AG10803 (cell line): ENCODE results near the gene GNGT2.

Experiments
- DNase-seq: peaks from one replicate; pipeline ENCODE4 v3.0.0; 2010; ENCODE audit warnings: low read depth
- H3K4me3 ChIP-seq: 2 replicates; pipeline ENCODE4 v1.5.1; 2011; ENCODE audit warnings: mild to moderate bottlenecking, low read length, control low read depth
- TF ChIP-seq, protein P1 (sequence below): conservative IDR thresholded peaks from 2 replicates; pipeline ENCODE4 v1.5.1; 2011; ENCODE audit warnings: mild to moderate bottlenecking, low read length, control low read depth, inconsistent platforms

The GNGT2 gene

DNA sequence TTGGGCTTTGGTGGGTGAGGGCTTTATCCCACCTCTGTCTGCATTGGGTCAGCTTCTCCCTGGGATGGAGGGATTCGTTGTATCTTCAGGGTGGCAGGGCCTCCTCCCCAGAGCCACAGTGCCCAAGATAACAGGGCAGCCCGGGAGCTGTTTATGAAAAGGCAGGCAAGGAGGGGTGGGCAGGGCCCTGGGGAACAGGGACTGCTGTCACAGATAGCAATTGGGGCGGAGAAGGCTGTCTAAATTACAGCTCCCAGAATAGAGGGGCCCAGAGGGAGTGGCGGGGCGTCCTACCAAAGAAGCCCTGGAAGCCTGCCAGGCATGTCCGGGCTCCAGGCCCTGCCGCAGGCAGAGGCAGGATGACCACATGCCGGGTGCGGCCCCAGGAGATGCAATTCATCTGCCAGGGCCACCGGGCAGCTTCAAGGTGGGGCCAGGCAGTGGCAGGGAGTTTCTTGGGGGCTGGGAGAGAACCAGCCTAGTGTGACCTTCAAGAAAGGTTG lies 39.0 kb upstream of the GNGT2 start:
- DNase-seq: peak; percentile 40
- TF ChIP-seq, protein P1, sequence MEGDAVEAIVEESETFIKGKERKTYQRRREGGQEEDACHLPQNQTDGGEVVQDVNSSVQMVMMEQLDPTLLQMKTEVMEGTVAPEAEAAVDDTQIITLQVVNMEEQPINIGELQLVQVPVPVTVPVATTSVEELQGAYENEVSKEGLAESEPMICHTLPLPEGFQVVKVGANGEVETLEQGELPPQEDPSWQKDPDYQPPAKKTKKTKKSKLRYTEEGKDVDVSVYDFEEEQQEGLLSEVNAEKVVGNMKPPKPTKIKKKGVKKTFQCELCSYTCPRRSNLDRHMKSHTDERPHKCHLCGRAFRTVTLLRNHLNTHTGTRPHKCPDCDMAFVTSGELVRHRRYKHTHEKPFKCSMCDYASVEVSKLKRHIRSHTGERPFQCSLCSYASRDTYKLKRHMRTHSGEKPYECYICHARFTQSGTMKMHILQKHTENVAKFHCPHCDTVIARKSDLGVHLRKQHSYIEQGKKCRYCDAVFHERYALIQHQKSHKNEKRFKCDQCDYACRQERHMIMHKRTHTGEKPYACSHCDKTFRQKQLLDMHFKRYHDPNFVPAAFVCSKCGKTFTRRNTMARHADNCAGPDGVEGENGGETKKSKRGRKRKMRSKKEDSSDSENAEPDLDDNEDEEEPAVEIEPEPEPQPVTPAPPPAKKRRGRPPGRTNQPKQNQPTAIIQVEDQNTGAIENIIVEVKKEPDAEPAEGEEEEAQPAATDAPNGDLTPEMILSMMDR: no peak
- H3K4me3 ChIP-seq: no peak overlapping the region

DNA sequence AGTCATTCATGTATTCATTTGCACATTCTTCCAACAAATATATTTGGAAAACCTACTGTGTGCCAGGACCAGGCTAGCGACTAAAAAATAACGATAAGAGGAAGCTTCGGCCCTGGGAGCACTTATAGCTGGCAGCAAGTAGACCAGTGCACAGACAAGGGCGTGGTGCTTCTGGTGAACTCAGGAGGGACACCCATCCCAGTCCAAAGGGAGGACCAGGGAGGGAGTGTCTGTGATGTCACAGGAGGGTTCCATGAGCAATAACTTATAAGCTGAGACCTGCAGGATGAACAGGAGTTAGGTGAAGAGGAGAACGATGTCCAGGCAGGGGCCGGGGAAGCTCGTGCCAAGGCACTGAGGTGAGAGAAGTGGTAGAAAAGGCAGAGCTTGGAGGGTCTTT lies 37.6 kb upstream of the GNGT2 start:
- TF ChIP-seq, protein P1: no peak
- H3K4me3 ChIP-seq: no peak overlapping the region
- no peak for DNase-seq

DNA sequence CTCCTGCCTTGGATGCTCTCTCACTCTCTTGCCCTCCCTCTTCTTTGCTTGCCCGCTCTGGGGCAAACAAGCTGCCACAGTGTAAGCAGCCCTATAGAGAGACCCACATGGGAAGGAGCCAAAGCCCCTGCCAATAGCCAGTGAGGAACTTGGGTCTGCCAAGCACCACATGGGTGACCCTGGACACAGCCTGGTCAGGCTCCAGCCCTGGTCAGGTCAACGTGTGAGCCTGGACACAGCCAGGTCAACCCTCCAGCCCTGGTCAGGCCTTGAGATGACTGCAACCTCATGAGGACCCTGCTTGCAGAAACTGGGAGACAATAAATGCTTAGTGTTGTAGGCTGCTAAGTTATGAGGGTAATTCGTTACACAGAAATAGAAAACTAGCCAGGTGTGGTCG lies 34.5 kb upstream of the GNGT2 start:
- TF ChIP-seq, protein P1: no peak
- no peak for DNase-seq
- H3K4me3 ChIP-seq: no peak overlapping the region

DNA sequence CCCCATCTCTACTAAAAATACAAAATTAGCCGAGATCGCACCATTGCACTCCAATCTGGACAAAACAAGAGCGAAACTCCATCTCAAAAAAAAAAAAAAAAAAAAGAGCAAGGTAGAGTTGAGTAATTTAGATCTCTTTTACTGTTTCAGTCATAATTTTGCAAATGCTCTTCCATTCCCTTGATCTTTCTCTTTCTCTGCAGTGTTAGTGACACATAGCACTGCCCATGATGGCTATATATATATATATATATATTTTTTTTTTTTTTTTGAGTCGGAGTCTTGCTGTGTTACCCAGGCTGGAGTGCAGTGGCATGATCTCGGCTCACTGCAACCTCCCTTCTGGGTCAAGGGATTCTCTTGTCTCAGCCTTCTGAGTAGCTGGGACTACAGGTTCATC lies 32.4 kb upstream of the GNGT2 start:
- DNase-seq: no peak
- no peak overlapping the region for H3K4me3 ChIP-seq
- TF ChIP-seq, protein P1: no peak

DNA sequence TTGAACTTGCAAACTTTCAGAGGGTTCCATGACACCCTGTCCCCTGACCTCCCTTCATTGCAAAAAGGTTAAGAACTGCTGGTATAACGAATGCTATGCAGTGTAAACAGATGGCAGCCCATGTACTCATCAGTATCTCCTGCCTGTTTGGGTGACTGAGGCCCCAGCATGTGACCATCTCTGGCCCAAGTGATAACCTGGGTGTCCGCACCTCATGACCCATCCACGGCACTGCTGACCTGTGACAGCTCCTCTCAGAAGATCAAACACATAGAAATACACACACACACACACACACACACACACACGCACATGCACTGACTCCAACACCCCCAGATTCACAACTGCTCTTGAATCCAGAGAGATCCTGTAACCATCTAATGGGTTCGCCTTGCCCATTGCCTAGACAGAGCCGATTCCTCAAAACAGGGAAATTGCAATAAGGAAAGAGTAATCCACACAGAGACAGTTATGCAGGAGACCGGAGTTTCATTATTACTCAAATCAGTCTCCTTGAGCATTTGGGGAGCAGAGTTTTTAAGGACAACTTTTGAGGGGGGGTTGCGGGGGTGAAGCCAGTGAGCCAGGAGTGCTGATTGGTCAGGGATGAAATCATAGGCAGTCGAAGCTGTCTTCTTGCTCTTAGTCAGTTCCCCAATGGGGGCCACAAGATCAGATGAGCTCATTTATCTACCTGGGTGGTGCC lies 31.5 kb upstream of the GNGT2 start:
- no peak overlapping the region for H3K4me3 ChIP-seq
- no peak for DNase-seq
- TF ChIP-seq, protein P1: no peak

DNA sequence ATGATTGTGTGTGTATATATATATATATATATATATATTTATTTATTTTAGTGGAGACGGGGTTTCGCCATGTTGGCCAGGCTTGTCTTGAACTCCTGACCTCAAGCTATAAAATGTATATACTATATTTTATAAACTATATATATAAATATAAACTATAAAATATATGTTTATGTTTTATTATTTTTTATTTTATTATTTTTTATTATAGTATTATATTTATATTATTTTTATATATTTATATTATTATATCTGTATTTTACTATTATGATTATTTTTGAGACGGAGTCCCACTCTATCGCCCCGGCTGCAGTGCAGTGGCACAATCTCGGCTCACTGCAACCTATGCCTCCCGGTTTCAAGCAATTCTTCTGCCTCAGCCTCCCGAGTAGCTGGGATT lies 30.7 kb upstream of the GNGT2 start:
- no peak overlapping the region for H3K4me3 ChIP-seq
- TF ChIP-seq, protein P1: no peak
- DNase-seq: no peak

DNA sequence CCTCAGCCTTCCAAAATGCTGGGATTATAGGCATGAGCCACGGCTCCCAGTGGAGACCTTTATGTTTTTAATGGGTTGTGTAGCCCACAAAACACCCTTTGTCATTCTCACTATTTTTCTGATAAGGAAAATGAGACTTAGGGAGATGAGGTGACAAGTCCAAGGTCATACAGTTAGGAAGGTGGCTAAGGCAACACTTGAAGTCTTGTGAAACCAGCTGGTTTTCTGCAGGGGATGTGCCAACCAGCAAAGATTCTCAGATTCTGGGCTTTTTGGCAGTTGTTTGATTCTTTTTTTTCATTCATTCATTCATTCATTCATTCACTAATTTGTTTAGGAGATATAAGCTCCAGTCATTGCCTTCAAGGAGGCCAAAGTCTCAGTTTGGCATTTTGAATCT lies 30.2 kb upstream of the GNGT2 start:
- DNase-seq: no peak
- no peak overlapping the region for H3K4me3 ChIP-seq

More for the DNA sequence above, 30.2 kb upstream of the GNGT2 start:
- TF ChIP-seq, protein P1: no peak
